Esophagus muscularis mucosa (tissue), 4 donors: Measurements from ENCODE around the gene TPK1. TPM values are rescaled to one million over a fixed set of nuclear protein-coding genes. Genes with fewer than 3 reads are reported as not detected.

ENCODE experiments used
- DNase-seq: peaks from one replicate; pipeline ENCODE4 v3.0.0-alpha.2; 2017; ENCODE audit errors: extremely low spot score
- H3K27ac ChIP-seq, 4 donors: fragments of 200-600 bp; sonication (generic); replicated peaks in 1 of 4; 1 replicate in 3 of 4; 2 replicates in 1 of 4; pipeline ENCODE4 v1.5.1; 2016 to 2019; ENCODE audit warnings: mild to moderate bottlenecking in 1 of 4
- H3K27me3 ChIP-seq, 4 donors: fragments of 200-600 bp; sonication (generic); one replicate each; pipeline versions ENCODE4 v1.5.1 to v1.6.0; 2016 to 2019
- H3K36me3 ChIP-seq, 4 donors: fragments of 200-600 bp; sonication (generic); one replicate each; pipeline ENCODE4 v1.5.1; 2016 to 2019
- H3K4me1 ChIP-seq, 4 donors: fragments of 200-600 bp; sonication (generic); one replicate each; pipeline ENCODE4 v1.5.1; 2016 to 2019
- H3K4me3 ChIP-seq, 4 donors: fragments of 200-600 bp; sonication (generic); 1 replicate in 2 of 4; 2 replicates in 2 of 4; pipeline ENCODE4 v1.5.1; 2016 to 2019; ENCODE audit warnings: mild to moderate bottlenecking in 4 of 4, moderate library complexity in 1 of 4
- H3K9me3 ChIP-seq, 4 donors: fragments of 200-600 bp; sonication (generic); 1 replicate in 3 of 4; 2 replicates in 1 of 4; pipeline ENCODE4 v1.5.1; 2016 to 2019
- CTCF ChIP-seq, 3 experiments: fragments of 200-600 bp in 2 of 3; fragments of 450-650 bp in 1 of 3; sonication (generic) in 2 of 3; IDR thresholded peaks; one replicate each; pipeline ENCODE4 v1.5.1; 2017 to 2019; ENCODE audit warnings: antibody characterized with exemption in 3 of 3, mild to moderate bottlenecking in 2 of 3, moderate library complexity in 1 of 3
- EP300 ChIP-seq: sonication (generic); formaldehyde crosslinking; IDR thresholded peaks from one replicate; pipeline ENCODE4 v1.6.1; 2017; ENCODE audit warnings: antibody characterized with exemption
- POLR2A ChIP-seq: fragments of 450-650 bp; IDR thresholded peaks from one replicate; pipeline ENCODE4 v1.6.1; 2017; ENCODE audit warnings: antibody characterized with exemption, moderate library complexity, mild to moderate bottlenecking, low read depth
- POLR2AphosphoS5 ChIP-seq, 2 donors: sonication (generic); formaldehyde crosslinking; IDR thresholded peaks; one replicate each; pipeline ENCODE4 v1.6.1; 2017; ENCODE audit warnings: antibody characterized with exemption in 2 of 2
- WGBS: methylation state at CpG from one replicate; pipeline ENCODE4 v1.1.5; 2018; 5-methylcytosine and 5-hydroxymethylcytosine counted together
- intact Hi-C: fragments of 100-400 bp; cut with DNase I; formaldehyde crosslinking; loops from one replicate; pipeline ENCODE4 v1.15.1; 2023
- total RNA-seq, 4 donors: library from RNA; depleted of rRNA; stranded (reverse); fragments of >200 nt; gene quantifications; one replicate each; pipeline versions ENCODE4 v1.1.0 to v1.2.1, GENCODE V29; 2016

TPK1 gene
- total RNA-seq, 4 donors from 2014 or later, result 2.7 to 4.3 (median 3.4) TPM

- Histone ChIP-seq H3K27me3 (no peaks in the 10 kb centered on the region), H3K4me1 (no peaks in the 10 kb centered on the region), H3K36me3 (peaks cover 0 to 5% (median 0%) of the 10 kb centered on the region in 4 donors), H3K4me3 (no peak overlapping the region), H3K9me3 (peaks cover 0 to 7% (median 0%) of the 10 kb centered on the region in 4 donors), H3K27ac (no peak overlapping the region)
- TF ChIP-seq POLR2AphosphoS5 (IDR thresholded peaks at IDR 0.05) (no peak), EP300 (no peak), CTCF (IDR thresholded peaks at IDR 0.05) (no peak), POLR2A (no peak)
- 94% methylated on average over 5 of the region's 5 CpGs for WGBS
- DNase-seq, result no peak
- intact Hi-C loops, result no loop called here
These were observed 38.9 kb downstream of the TPK1 start for GRCh38 chr7:144796919-144797318.

GRCh38 chr7:144792050-144792449 lies 43.8 kb downstream of the TPK1 start:
- intact Hi-C loops, result no loop called here
- Histone ChIP-seq H3K9me3 (no peaks in the 10 kb centered on the region), H3K4me1 (no peaks in the 10 kb centered on the region), H3K27me3 (no peaks in the 10 kb centered on the region), H3K4me3 (no peak overlapping the region), H3K36me3 (peaks cover 0 to 5% (median 0%) of the 10 kb centered on the region in 4 donors), H3K27ac (no peak overlapping the region)
- WGBS, result 94% methylated on average over 3 of the region's 3 CpGs
- no peak for DNase-seq
- TF ChIP-seq CTCF (IDR thresholded peaks at IDR 0.05) (no peak), POLR2A (no peak), POLR2AphosphoS5 (IDR thresholded peaks at IDR 0.05) (no peak), EP300 (no peak)

- no peaks in the 10 kb centered on the region for H3K9me3 ChIP-seq
- no peak for DNase-seq
- intact Hi-C loops, result no loop called here
- no peak overlapping the region for H3K4me3 ChIP-seq
- WGBS, result 83% methylated on average over 2 of the region's 2 CpGs
- TF ChIP-seq POLR2A (no peak), POLR2AphosphoS5 (IDR thresholded peaks at IDR 0.05) (no peak), EP300 (no peak), CTCF (IDR thresholded peaks at IDR 0.05) (no peak)
- H3K4me1 ChIP-seq, result no peaks in the 10 kb centered on the region
- H3K27me3 ChIP-seq, result no peaks in the 10 kb centered on the region
- no peak overlapping the region for H3K27ac ChIP-seq
- peaks cover 0 to under 1% (median 0%) of the 10 kb centered on the region in 4 donors for H3K36me3 ChIP-seq
These were observed 44.4 kb downstream of the TPK1 start for GRCh38 chr7:144791488-144791887.

- Histone ChIP-seq H3K9me3 (no peaks in the 10 kb centered on the region), H3K36me3 (no peaks in the 10 kb centered on the region), H3K27me3 (no peaks in the 10 kb centered on the region), H3K4me1 (peaks cover 0 to 12% (median 6%) of the 10 kb centered on the region in 4 donors), H3K27ac (no peak overlapping the region), H3K4me3 (no peak overlapping the region)
- intact Hi-C loops, result no loop called here
- WGBS, result 92% methylated on average over 2 of the region's 2 CpGs
- no peak for TF ChIP-seq EP300
- TF ChIP-seq CTCF (IDR thresholded peaks at IDR 0.05), result no peak
- TF ChIP-seq POLR2AphosphoS5 (IDR thresholded peaks at IDR 0.05), result no peak
- TF ChIP-seq POLR2A, result no peak
- DNase-seq, result no peak
These were observed 48.7 kb downstream of the TPK1 start for GRCh38 chr7:144787127-144787526.

GRCh38 chr7:144786522-144786921 lies 49.3 kb downstream of the TPK1 start:
- H3K27ac ChIP-seq, result no peak overlapping the region
- H3K4me3 ChIP-seq, result no peak overlapping the region
- peaks cover 0 to 12% (median 8%) of the 10 kb centered on the region in 4 donors for H3K4me1 ChIP-seq
- 89% methylated on average over 2 of the region's 2 CpGs for WGBS
- no peak for DNase-seq
- H3K36me3 ChIP-seq, result no peaks in the 10 kb centered on the region
- TF ChIP-seq POLR2AphosphoS5 (IDR thresholded peaks at IDR 0.05) (no peak), EP300 (no peak), POLR2A (no peak), CTCF (IDR thresholded peaks at IDR 0.05) (no peak)
- no peaks in the 10 kb centered on the region for H3K27me3 ChIP-seq
- H3K9me3 ChIP-seq, result no peaks in the 10 kb centered on the region
- intact Hi-C loops, result no loop called here
